ENCODE results near the gene CT47B1. TPM values are rescaled to one million over a fixed set of nuclear protein-coding genes. Genes with fewer than 3 reads are reported as not detected.
"Not testable (repeated sequence)": the region's sequence is repeated elsewhere in the genome, so short reads cannot be mapped to it uniquely, and the experiment has no call there.

CT47B1 gene
- total RNA-seq (2022) (not detected in 2 replicates), Bru-seq, nascent RNA (not detected), BruChase-seq, experiment 1, labeled RNA remaining after a 6-hour chase (not detected), BruChase-seq, experiment 2, labeled RNA remaining after a 2-hour chase (not detected)
- long read RNA-seq = 0 reads

- H3K27ac Mint-ChIP-seq (ENCODE audit: low read depth, unreplicated experiment); BruUV-seq (replicated peaks); H3K9me3 Mint-ChIP-seq (ENCODE audit: unreplicated experiment); H3K36me3 Mint-ChIP-seq (ENCODE audit: insufficient read depth, unreplicated experiment); CTCF ChIA-PET; H3K4me3 Mint-ChIP-seq (ENCODE audit: unreplicated experiment); H3K27me3 Mint-ChIP-seq (ENCODE audit: insufficient read depth, unreplicated experiment); intact Hi-C loops (cut with micrococcal nuclease); POLR2A ChIA-PET; DNase-seq (ENCODE audit: unreplicated experiment); H3K4me1 Mint-ChIP-seq (ENCODE audit: insufficient read depth, unreplicated experiment): not testable (repeated sequence)
Observed at GRCh38 chrX:120875766-120876165, at the start of gene CT47B1. CT47B1 (minus strand) TSS chrX:120875866; CDS start chrX:120875670, 196 bp downstream.

GRCh38 chrX:120874678-120875557 lies 748 bp downstream of the CT47B1 start:
- peaks cover 4% of the 10 kb centered on the region for H3K9me3 Mint-ChIP-seq (ENCODE audit: unreplicated experiment)
- no TSS peak for BruUV-seq (replicated peaks)
- H3K27me3 Mint-ChIP-seq (ENCODE audit: insufficient read depth, unreplicated experiment) = no peaks in the 10 kb centered on the region
- no peak overlapping the region for H3K27ac Mint-ChIP-seq (ENCODE audit: low read depth, unreplicated experiment)
- H3K4me1 Mint-ChIP-seq (ENCODE audit: insufficient read depth, unreplicated experiment) = no peaks in the 10 kb centered on the region
- POLR2A ChIA-PET = no interaction called here
- H3K4me3 Mint-ChIP-seq (ENCODE audit: unreplicated experiment) = no peak overlapping the region
- no peak for DNase-seq (ENCODE audit: unreplicated experiment)
- no peaks in the 10 kb centered on the region for H3K36me3 Mint-ChIP-seq (ENCODE audit: insufficient read depth, unreplicated experiment)
- intact Hi-C loops (cut with micrococcal nuclease) = no loop called here
- TF ChIP-seq CTCF (IDR thresholded peaks at IDR 0.05; ENCODE audit: unreplicated experiment) = no peak
- CTCF ChIA-PET = no interaction called here

- no peak overlapping the region for H3K27ac Mint-ChIP-seq (ENCODE audit: low read depth, unreplicated experiment)
- ChIA-PET CTCF (no interaction called here), POLR2A (no interaction called here)
- H3K4me1 Mint-ChIP-seq (ENCODE audit: insufficient read depth, unreplicated experiment) = peaks cover 7% of the 10 kb centered on the region
- H3K4me3 Mint-ChIP-seq (ENCODE audit: unreplicated experiment) = no peak overlapping the region
- no peaks in the 10 kb centered on the region for H3K36me3 Mint-ChIP-seq (ENCODE audit: insufficient read depth, unreplicated experiment)
- no TSS peak for BruUV-seq (replicated peaks)
- intact Hi-C loops (cut with micrococcal nuclease) = no loop called here
- no peaks in the 10 kb centered on the region for H3K27me3 Mint-ChIP-seq (ENCODE audit: insufficient read depth, unreplicated experiment)
- no peak for TF ChIP-seq CTCF (IDR thresholded peaks at IDR 0.05; ENCODE audit: unreplicated experiment)
- peak; percentile 21 for DNase-seq (ENCODE audit: unreplicated experiment)
- peaks cover 12% of the 10 kb centered on the region for H3K9me3 Mint-ChIP-seq (ENCODE audit: unreplicated experiment)
Observed at GRCh38 chrX:120857240-120857639, 18.4 kb downstream of the CT47B1 start.

- intact Hi-C loops (cut with micrococcal nuclease) = no loop called here
- H3K4me1 Mint-ChIP-seq (ENCODE audit: insufficient read depth, unreplicated experiment) = no peaks in the 10 kb centered on the region
- ChIA-PET POLR2A (interaction anchor here (0.6 kb wide), 1 partner anchor 29 kb away, joined by 3 read pairs; no protein-coding TSS in a partner anchor), CTCF (interaction anchor here (1.0 kb wide), 1 partner anchor 18 kb away, joined by 3 read pairs; no protein-coding TSS in a partner anchor)
- DNase-seq (ENCODE audit: unreplicated experiment) = peak; percentile 35
- TF ChIP-seq CTCF (IDR thresholded peaks at IDR 0.05; ENCODE audit: unreplicated experiment) = no peak
- BruUV-seq (replicated peaks) = no TSS peak
- H3K36me3 Mint-ChIP-seq (ENCODE audit: insufficient read depth, unreplicated experiment) = no peaks in the 10 kb centered on the region
- H3K9me3 Mint-ChIP-seq (ENCODE audit: unreplicated experiment) = no peaks in the 10 kb centered on the region
- H3K27ac Mint-ChIP-seq (ENCODE audit: low read depth, unreplicated experiment) = no peak overlapping the region
- no peak overlapping the region for H3K4me3 Mint-ChIP-seq (ENCODE audit: unreplicated experiment)
- no peaks in the 10 kb centered on the region for H3K27me3 Mint-ChIP-seq (ENCODE audit: insufficient read depth, unreplicated experiment)
Observed at GRCh38 chrX:120840827-120841226, 34.8 kb downstream of the CT47B1 start.
